Nucleus accumbens (tissue), 56 donors: ENCODE measurements around the gene EPN3.

ENCODE experiments used
- DNase-seq, 56 donors: peaks; one replicate each; lab custom pipeline; 2025; lab: John Stamatoyannopoulos, UW

The EPN3 gene

GRCh38 chr17:50562242-50563091 is 29.9 kb downstream of the EPN3 start:
- DNase-seq: no peak

GRCh38 chr17:50563092-50563511 is 30.6 kb downstream of the EPN3 start:
- peak in 1 of 56 donors; percentile 16 for DNase-seq

- DNase-seq: peak in 36 of 56 donors; percentile 2 to 77 (median 31)
Observed at GRCh38 chr17:50564916-50565315, 32.4 kb downstream of the EPN3 start.

GRCh38 chr17:50565402-50566350 is 33.1 kb downstream of the EPN3 start:
- DNase-seq: peak in 43 of 56 donors; percentile 11 to 89 (median 54)

- no peak for DNase-seq
Observed at GRCh38 chr17:50566886-50567285, 34.4 kb downstream of the EPN3 start.

GRCh38 chr17:50568659-50569058 is 36.1 kb downstream of the EPN3 start:
- no peak for DNase-seq

- DNase-seq: no peak
Observed at GRCh38 chr17:50569592-50569991, 37.1 kb downstream of the EPN3 start.

GRCh38 chr17:50570032-50570431 is 37.5 kb downstream of the EPN3 start:
- DNase-seq: no peak

GRCh38 chr17:50570528-50570927 is 38.0 kb downstream of the EPN3 start:
- no peak for DNase-seq

GRCh38 chr17:50571681-50572080 is 39.1 kb downstream of the EPN3 start:
- DNase-seq: no peak

GRCh38 chr17:50572541-50572940 is 40.0 kb downstream of the EPN3 start:
- DNase-seq: no peak

GRCh38 chr17:50573866-50574611 is 41.5 kb downstream of the EPN3 start:
- DNase-seq: no peak

- no peak for DNase-seq
Observed at GRCh38 chr17:50575581-50576210, 43.2 kb downstream of the EPN3 start.

GRCh38 chr17:50576864-50577263 is 44.3 kb downstream of the EPN3 start:
- peak in 1 of 56 donors; percentile 3 for DNase-seq

- DNase-seq: no peak
Observed at GRCh38 chr17:50577451-50577954, 45.0 kb downstream of the EPN3 start.

GRCh38 chr17:50578173-50578572 is 45.6 kb downstream of the EPN3 start:
- no peak for DNase-seq

- no peak for DNase-seq
Observed at GRCh38 chr17:50579399-50579798, 46.9 kb downstream of the EPN3 start.

- DNase-seq: no peak
Observed at GRCh38 chr17:50580646-50581045, 48.1 kb downstream of the EPN3 start.

- DNase-seq: no peak
Observed at GRCh38 chr17:50581316-50581715, 48.8 kb downstream of the EPN3 start.

GRCh38 chr17:50582741-50583140 is 50.2 kb downstream of the EPN3 start:
- no peak for DNase-seq
